BJ (cell line): ENCODE measurements around the gene TSPYL6. TPM values are rescaled to one million over a fixed set of nuclear protein-coding genes. Genes with fewer than 3 reads are reported as not detected.

Experiments
- CTCF ChIA-PET: fragments of 350-600 bp; formaldehyde crosslinking; extraction: SDS; loops from one replicate; lab custom pipeline; 2021; ENCODE audit warnings: antibody characterized with exemption, inconsistent platforms; lab: Yijun Ruan, JAX
- POLR2A ChIA-PET: fragments of 300-600 bp; sonication (Branson Sonifier 250); formaldehyde crosslinking; extraction: SDS; loops from one replicate; lab custom pipeline; 2021; ENCODE audit warnings: antibody characterized with exemption; lab: Charles Lee
- DNase-seq: peaks from one replicate; pipeline ENCODE4 v3.0.0-alpha.2; 2011; ENCODE audit warnings: low read depth
- H3K27me3 ChIP-seq: 2 replicates; pipeline ENCODE4 v1.6.0; 2011; ENCODE audit warnings: low read length; ENCODE audit not compliant: control insufficient read depth, insufficient read depth
- H3K36me3 ChIP-seq: 2 replicates; pipeline ENCODE4 v1.5.1; 2011; ENCODE audit warnings: low read length; ENCODE audit not compliant: control insufficient read depth, insufficient read depth
- H3K4me3 ChIP-seq: 2 replicates; pipeline ENCODE4 v1.5.1; 2011; ENCODE audit warnings: low read depth, mild to moderate bottlenecking, control low read depth, low read length
- CTCF ChIP-seq: IDR thresholded peaks from 2 replicates; pipeline ENCODE4 v1.5.1; 2011; ENCODE audit warnings: low read depth, mild to moderate bottlenecking, control low read depth, inconsistent platforms, low read length, moderate library complexity; ENCODE audit not compliant: insufficient read depth
- polyA plus RNA-seq: library from polyadenylated mRNA; depleted of rRNA; stranded (reverse); fragments of >200 nt; gene quantifications from 2 replicates; pipeline ENCODE4 v1.2.3, GENCODE V29; 2011

TSPYL6 gene
- polyA plus RNA-seq, 1 experiment: not detected

GRCh38 chr2:54259413-54260240, 3.6 kb upstream of the TSPYL6 start:
- no peak for TF ChIP-seq CTCF
- POLR2A ChIA-PET: no interaction called here
- no peak overlapping the region for H3K4me3 ChIP-seq
- CTCF ChIA-PET: no interaction called here
- H3K36me3 ChIP-seq: no peaks in the 10 kb centered on the region
- H3K27me3 ChIP-seq: no peaks in the 10 kb centered on the region
- no peak for DNase-seq

- DNase-seq: no peak
Observed at GRCh38 chr2:54258166-54258565, 2.1 kb upstream of the TSPYL6 start.

DNA sequence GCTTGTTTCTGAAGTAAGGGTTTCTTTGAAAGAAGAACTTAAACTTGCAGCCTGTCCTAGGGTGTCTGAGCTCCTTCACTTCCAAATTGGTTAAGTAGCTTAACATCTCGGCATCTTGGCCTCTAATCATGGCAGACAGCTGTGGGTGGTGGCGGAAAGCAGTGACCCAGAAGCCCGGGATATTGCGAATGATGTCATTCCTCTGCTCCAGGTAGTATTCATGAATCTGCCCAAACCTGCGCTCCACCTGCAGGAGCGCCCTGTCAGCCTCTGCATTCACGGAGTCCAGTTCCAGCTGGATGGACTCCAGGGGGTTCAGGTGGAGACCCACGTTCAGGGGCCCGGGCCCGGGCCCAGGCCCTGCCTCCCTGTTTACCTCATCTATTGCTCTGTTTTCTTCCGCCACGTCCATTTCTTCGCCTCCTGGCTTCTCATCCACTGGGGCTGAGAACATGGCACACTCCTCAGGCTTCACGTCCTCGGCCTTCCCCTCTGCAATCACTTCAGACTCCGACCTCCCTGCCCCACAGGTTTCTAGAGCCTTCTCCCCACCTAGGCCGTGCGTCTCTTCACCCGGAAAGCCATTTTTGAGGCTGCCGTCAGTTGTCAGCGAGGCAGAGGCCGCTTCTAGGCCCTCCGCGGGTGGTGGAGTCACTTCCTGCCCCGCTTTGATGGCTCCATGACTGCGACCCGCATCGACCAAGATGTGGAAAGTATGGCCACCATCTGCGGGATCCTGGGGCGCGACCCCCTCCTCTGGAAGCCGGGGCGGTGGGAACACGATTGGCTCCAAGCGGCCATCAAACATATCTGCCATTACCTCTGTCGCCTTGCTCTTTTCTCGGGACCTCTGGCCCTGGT, 569 bp downstream of the TSPYL6 start:
- Histone ChIP-seq H3K27me3 (no peaks in the 10 kb centered on the region), H3K36me3 (no peaks in the 10 kb centered on the region), H3K4me3 (no peak overlapping the region)
- TF ChIP-seq CTCF: no peak
- CTCF ChIA-PET: no interaction called here
- DNase-seq: no peak
- POLR2A ChIA-PET: no interaction called here

More at GRCh38 chr2:54258166-54258565, 2.1 kb upstream of the TSPYL6 start:
- CTCF ChIA-PET: no interaction called here
- Histone ChIP-seq H3K4me3 (no peak overlapping the region), H3K27me3 (no peaks in the 10 kb centered on the region), H3K36me3 (no peaks in the 10 kb centered on the region)
- no peak for TF ChIP-seq CTCF
- POLR2A ChIA-PET: no interaction called here

GRCh38 chr2:54254180-54254579, 1.8 kb downstream of the TSPYL6 start:
- Histone ChIP-seq H3K27me3 (no peaks in the 10 kb centered on the region), H3K36me3 (no peaks in the 10 kb centered on the region), H3K4me3 (no peak overlapping the region)
- CTCF ChIA-PET: interaction anchor here (1.2 kb wide), 1 partner anchor 9 kb away, joined by 5 read pairs; no protein-coding TSS in a partner anchor
- TF ChIP-seq CTCF: no peak
- no peak for DNase-seq
- POLR2A ChIA-PET: no interaction called here

GRCh38 chr2:54249629-54250028, 6.4 kb downstream of the TSPYL6 start:
- Histone ChIP-seq H3K36me3 (no peaks in the 10 kb centered on the region), H3K27me3 (no peaks in the 10 kb centered on the region), H3K4me3 (no peak overlapping the region)
- TF ChIP-seq CTCF: no peak
- ChIA-PET CTCF (interaction anchor here (0.6 kb wide), 1 partner anchor 35 kb away, joined by 3 read pairs; no protein-coding TSS in a partner anchor), POLR2A (no interaction called here)
- DNase-seq: no peak
